Caco-2 (cell line): ENCODE measurements around the gene ARHGDIB. TPM values are rescaled to one million over a fixed set of nuclear protein-coding genes. Genes with fewer than 3 reads are reported as not detected.

Source experiments
- BruUV-seq: library from RNA; stranded (reverse); fragments of 400-500 nt; replicated peaks from 2 replicates; lab custom pipeline; 2021; lab: Mats Ljungman, UMichigan
- CTCF ChIA-PET: fragments of 300-600 bp; sonication (Branson Sonifier 250); formaldehyde crosslinking; loops from one replicate; lab custom pipeline; 2022; ENCODE audit warnings: antibody characterized with exemption; lab: Charles Lee
- POLR2A ChIA-PET: fragments of 300-600 bp; sonication (Branson Sonifier 250); formaldehyde crosslinking; loops from one replicate; lab custom pipeline; 2022; ENCODE audit warnings: antibody characterized with exemption; lab: Charles Lee
- DNase-seq, 2 experiments: peaks; one replicate each; pipeline versions ENCODE4 v3.0.0 to v3.0.0-alpha.2; 2020 to 2022
- H3K27me3 ChIP-seq: replicated peaks from 2 replicates; pipeline ENCODE4 v1.6.0; 2011; ENCODE audit warnings: low read length; ENCODE audit not compliant: control insufficient read depth, insufficient read depth
- H3K36me3 ChIP-seq: 2 replicates; pipeline ENCODE4 v1.5.1; 2011; ENCODE audit warnings: low read length; ENCODE audit not compliant: control insufficient read depth, insufficient read depth
- H3K4me1 ChIP-seq: fragments of 250-450 bp; sonication (Bioruptor Pico); 2 replicates; pipeline ENCODE4 v1.5.1; 2020; ENCODE audit warnings: mild to moderate bottlenecking
- H3K4me3 ChIP-seq: 2 replicates; pipeline ENCODE4 v1.5.1; 2011; ENCODE audit warnings: low read depth, mild to moderate bottlenecking, control low read depth, low read length
- H3K9me3 ChIP-seq: fragments of 250-450 bp; sonication (Bioruptor Pico); 2 replicates; pipeline ENCODE4 v1.5.1; 2020; ENCODE audit warnings: mild to moderate bottlenecking, moderate library complexity
- H3K27ac Mint-ChIP-seq: one replicate; pipeline ENCODE4 v1.8.0; 2022; ENCODE audit warnings: mixed read lengths; ENCODE audit not compliant: unreplicated experiment
- H3K27me3 Mint-ChIP-seq: one replicate; pipeline ENCODE4 v1.8.0; 2022; ENCODE audit warnings: mixed read lengths; ENCODE audit not compliant: insufficient read depth, unreplicated experiment
- H3K36me3 Mint-ChIP-seq: one replicate; pipeline ENCODE4 v1.8.0; 2022; ENCODE audit warnings: mild to moderate bottlenecking, mixed read lengths; ENCODE audit not compliant: insufficient read depth, unreplicated experiment
- H3K4me1 Mint-ChIP-seq: one replicate; pipeline ENCODE4 v1.8.0; 2022; ENCODE audit warnings: low read depth, mixed read lengths; ENCODE audit not compliant: unreplicated experiment
- H3K4me3 Mint-ChIP-seq: one replicate; pipeline ENCODE4 v1.8.0; 2022; ENCODE audit warnings: mild to moderate bottlenecking, moderate library complexity, mixed read lengths; ENCODE audit not compliant: unreplicated experiment
- H3K9me3 Mint-ChIP-seq: one replicate; pipeline ENCODE4 v1.8.0; 2022; ENCODE audit warnings: mixed read lengths; ENCODE audit not compliant: unreplicated experiment
- intact Hi-C: fragments of 100-400 bp; cut with micrococcal nuclease; formaldehyde crosslinking; loops from one replicate; pipeline ENCODE4 v1.10.0; 2022; ENCODE audit not compliant: unreplicated experiment
- total RNA-seq: library from RNA; stranded (reverse); gene quantifications from 2 replicates; pipeline ENCODE4 v1.2.3, GENCODE V29; 2022
- TF ChIP-seq, protein P1 (sequence below), 2 experiments: fragments of 200-600 bp in 1 of 2; IDR thresholded peaks; 1 replicate in 1 of 2; 2 replicates in 1 of 2; pipeline versions ENCODE4 v1.5.1 to v1.8.0; 2011 to 2022; ENCODE audit warnings: antibody characterized with exemption in 1 of 2, control low read depth in 1 of 2, inconsistent platforms in 1 of 2, low read depth in 1 of 2, low read length in 1 of 2, mild to moderate bottlenecking in 1 of 2, moderate library complexity in 1 of 2; ENCODE audit not compliant: insufficient read depth in 1 of 2, severe bottlenecking in 1 of 2, unreplicated experiment in 1 of 2

The ARHGDIB gene
- total RNA-seq, 1 experiment from 2014 or later, result 15.9 TPM

GRCh38 chr12:14948672-14949071 lies 12.7 kb downstream of the ARHGDIB start:
- H3K9me3 Mint-ChIP-seq, result peaks cover 31% of the 10 kb centered on the region
- DNase-seq, result no peak
- TF ChIP-seq, protein P1, sequence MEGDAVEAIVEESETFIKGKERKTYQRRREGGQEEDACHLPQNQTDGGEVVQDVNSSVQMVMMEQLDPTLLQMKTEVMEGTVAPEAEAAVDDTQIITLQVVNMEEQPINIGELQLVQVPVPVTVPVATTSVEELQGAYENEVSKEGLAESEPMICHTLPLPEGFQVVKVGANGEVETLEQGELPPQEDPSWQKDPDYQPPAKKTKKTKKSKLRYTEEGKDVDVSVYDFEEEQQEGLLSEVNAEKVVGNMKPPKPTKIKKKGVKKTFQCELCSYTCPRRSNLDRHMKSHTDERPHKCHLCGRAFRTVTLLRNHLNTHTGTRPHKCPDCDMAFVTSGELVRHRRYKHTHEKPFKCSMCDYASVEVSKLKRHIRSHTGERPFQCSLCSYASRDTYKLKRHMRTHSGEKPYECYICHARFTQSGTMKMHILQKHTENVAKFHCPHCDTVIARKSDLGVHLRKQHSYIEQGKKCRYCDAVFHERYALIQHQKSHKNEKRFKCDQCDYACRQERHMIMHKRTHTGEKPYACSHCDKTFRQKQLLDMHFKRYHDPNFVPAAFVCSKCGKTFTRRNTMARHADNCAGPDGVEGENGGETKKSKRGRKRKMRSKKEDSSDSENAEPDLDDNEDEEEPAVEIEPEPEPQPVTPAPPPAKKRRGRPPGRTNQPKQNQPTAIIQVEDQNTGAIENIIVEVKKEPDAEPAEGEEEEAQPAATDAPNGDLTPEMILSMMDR (IDR thresholded peaks at IDR 0.05; ENCODE audit: insufficient read depth in 1 of 2, low read depth in 1 of 2, low read length in 1 of 2, severe bottlenecking in 1 of 2, unreplicated experiment in 1 of 2), result no peak
- Histone ChIP-seq H3K36me3 (no peaks in the 10 kb centered on the region), H3K4me3 (no peak overlapping the region), H3K9me3 (no peaks in the 10 kb centered on the region), H3K4me1 (peaks cover 55% of the 10 kb centered on the region), H3K27me3 (no peaks in the 10 kb centered on the region)
- CTCF ChIA-PET, result no interaction called here
- intact Hi-C loops, result no loop called here
- H3K27ac Mint-ChIP-seq, result peak overlapping the region; percentile 52
- H3K36me3 Mint-ChIP-seq, result no peaks in the 10 kb centered on the region
- BruUV-seq, result no TSS peak
- POLR2A ChIA-PET, result no interaction called here
- peaks cover 41% of the 10 kb centered on the region for H3K4me1 Mint-ChIP-seq
- H3K27me3 Mint-ChIP-seq, result no peaks in the 10 kb centered on the region
- H3K4me3 Mint-ChIP-seq, result no peak overlapping the region

- ChIA-PET POLR2A (no interaction called here), CTCF (no interaction called here)
- H3K27ac Mint-ChIP-seq, result no peak overlapping the region
- peaks cover 41% of the 10 kb centered on the region for H3K4me1 Mint-ChIP-seq
- no peaks in the 10 kb centered on the region for H3K36me3 ChIP-seq
- intact Hi-C loops, result no loop called here
- H3K4me1 ChIP-seq, result peaks cover 50% of the 10 kb centered on the region
- no peaks in the 10 kb centered on the region for H3K27me3 ChIP-seq
- DNase-seq, result no peak
- H3K9me3 Mint-ChIP-seq, result peaks cover 18% of the 10 kb centered on the region
- H3K36me3 Mint-ChIP-seq, result no peaks in the 10 kb centered on the region
- no peaks in the 10 kb centered on the region for H3K27me3 Mint-ChIP-seq
- TF ChIP-seq, protein P1 (IDR thresholded peaks at IDR 0.05; ENCODE audit: insufficient read depth in 1 of 2, low read depth in 1 of 2, low read length in 1 of 2, severe bottlenecking in 1 of 2, unreplicated experiment in 1 of 2), result no peak
- no peak overlapping the region for H3K4me3 ChIP-seq
- BruUV-seq, result no TSS peak
- H3K4me3 Mint-ChIP-seq, result no peak overlapping the region
- H3K9me3 ChIP-seq, result no peaks in the 10 kb centered on the region
Measured at GRCh38 chr12:14946861-14947260, 14.5 kb downstream of the ARHGDIB start.

- Mint-ChIP-seq H3K36me3 (no peaks in the 10 kb centered on the region), H3K4me1 (peaks cover 34% of the 10 kb centered on the region), H3K27me3 (no peaks in the 10 kb centered on the region), H3K27ac (no peak overlapping the region), H3K9me3 (peaks cover 11% of the 10 kb centered on the region), H3K4me3 (no peak overlapping the region)
- H3K36me3 ChIP-seq, result no peaks in the 10 kb centered on the region
- POLR2A ChIA-PET, result no interaction called here
- no peaks in the 10 kb centered on the region for H3K9me3 ChIP-seq
- DNase-seq, result no peak
- no TSS peak for BruUV-seq
- CTCF ChIA-PET, result no interaction called here
- H3K4me1 ChIP-seq, result peaks cover 43% of the 10 kb centered on the region
- no peak overlapping the region for H3K4me3 ChIP-seq
- TF ChIP-seq, protein P1 (IDR thresholded peaks at IDR 0.05; ENCODE audit: insufficient read depth in 1 of 2, low read depth in 1 of 2, low read length in 1 of 2, severe bottlenecking in 1 of 2, unreplicated experiment in 1 of 2), result no peak
- intact Hi-C loops, result no loop called here
- no peaks in the 10 kb centered on the region for H3K27me3 ChIP-seq
Measured at GRCh38 chr12:14946162-14946561, 15.2 kb downstream of the ARHGDIB start.
